HG03060 (cell line): Measurements from ENCODE around the gene ACOX1.

Source experiments
- ATAC-seq: cut with Tn5 transposase; IDR thresholded peaks from one replicate; pipeline ENCODE4 v1.9.1; 2021; ENCODE audit warnings: low read depth, moderate number of reproducible peaks; ENCODE audit not compliant: unreplicated experiment

The ACOX1 gene

DNA sequence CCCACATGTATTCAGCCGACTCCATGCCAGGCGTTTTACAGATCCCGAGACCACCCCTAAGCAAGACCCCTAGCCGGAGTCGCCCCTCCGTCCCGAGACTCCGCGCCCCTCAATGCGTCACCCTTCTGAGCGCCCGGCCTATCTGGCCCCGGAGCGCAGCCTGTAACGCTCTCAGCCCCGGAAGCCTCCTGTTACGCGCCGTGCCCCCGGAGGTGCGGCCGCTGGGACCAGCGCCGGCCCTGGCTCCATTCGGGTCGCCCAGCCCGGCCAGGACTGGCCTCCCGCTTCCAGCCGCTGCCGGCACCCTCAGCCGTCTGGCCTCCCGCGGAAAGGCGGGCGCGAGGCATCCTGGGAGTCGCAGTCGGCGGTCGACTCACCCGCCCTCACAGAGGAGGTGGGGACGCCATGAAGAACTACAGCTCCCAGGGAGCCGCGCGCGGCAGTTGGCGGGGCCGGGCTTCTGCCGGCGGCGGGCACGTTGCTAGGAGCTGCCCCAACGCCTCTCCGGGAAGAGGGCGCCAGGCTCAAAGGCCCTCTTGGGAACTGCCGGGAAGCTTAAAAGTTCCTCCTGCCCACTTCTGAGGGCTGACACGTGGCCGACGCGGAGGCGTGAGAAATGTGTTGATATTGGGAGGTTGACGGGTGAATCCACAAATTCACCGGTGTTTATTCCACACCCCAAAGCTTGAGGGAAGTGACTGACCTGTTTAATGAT is 38.1 kb downstream of the ACOX1 start, which contains the start of gene FBF1:
FBF1 (minus strand) TSS at position 316 of the 715 bp plus-strand sequence. CDS start 2,893 bp downstream, outside the sequence.
- ATAC-seq, result peak; percentile 79

DNA sequence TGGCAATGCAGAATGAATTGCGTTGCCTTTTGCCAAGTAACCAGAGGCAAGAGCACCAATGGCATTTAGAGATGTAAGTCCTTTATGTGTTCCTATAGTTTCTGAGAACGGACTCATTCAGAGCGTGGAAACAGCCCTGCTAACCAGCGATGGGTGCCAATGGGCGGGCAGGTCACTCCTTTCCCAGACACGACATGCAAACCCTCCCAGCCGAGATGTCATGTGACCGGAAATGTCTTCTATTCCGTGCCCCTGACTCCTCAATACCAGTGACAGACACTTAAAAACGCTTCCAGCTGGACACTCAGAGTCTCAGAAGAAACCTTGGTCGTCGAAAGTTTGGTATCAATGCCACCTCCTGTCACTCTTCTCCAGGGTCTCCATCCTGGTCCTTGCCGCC is 41.3 kb downstream of the ACOX1 start:
- no peak for ATAC-seq

DNA sequence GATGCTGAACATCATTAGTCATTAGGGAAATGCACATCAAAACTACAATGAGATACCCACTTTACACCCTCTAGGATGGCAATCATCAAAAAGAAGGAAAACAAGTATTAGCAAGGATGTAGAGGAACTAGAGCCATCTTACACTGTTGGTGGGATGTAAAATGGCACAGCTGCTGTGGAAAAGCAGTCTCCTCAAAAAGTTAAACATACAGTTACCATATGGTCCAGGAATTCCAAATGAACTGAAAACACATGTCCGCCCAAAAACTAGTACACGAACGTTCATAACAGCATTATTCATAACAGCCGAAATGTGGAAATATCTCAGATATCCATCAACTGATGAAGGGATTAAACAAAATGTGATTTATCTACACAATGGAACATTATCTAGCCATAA is 45.2 kb downstream of the ACOX1 start:
- ATAC-seq, result no peak

DNA sequence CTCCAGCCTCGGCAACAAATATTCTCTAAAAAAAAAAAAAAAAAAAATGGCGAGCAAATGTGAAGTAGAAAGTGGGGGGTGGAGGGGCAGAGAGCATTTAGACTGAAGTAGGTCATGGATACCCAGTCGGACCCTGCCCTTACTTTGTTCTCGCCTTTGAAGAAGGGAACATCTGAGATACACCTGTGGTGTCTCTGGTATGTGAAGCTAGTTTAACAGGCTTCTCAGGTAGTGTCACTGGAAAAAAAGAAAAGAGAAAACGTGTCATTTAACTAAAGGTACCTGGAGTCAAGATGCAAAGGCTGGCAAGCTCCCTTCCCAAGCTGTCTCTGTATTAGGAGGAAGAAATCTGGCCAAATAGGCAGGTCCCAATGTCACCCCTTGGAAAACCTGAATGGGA is 46.1 kb downstream of the ACOX1 start:
- no peak for ATAC-seq

DNA sequence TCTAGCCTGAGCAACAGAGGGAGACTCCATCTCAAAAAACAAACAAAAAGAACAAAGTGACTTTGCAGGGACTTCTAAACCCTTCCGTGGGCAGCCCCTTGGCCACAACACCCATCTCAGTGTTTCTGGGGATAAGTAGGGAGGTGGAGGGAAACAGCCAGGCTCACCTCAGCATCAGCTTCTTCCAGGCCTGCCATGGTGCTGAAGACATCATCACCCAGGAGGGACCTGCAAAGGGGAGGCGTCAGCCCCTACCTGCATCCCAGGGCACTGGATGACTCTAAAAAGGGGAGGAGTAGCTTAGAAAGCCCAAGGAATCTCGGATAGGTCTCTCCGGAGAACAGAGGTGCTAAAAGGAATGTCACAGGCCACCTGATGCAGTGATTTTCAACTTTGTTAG is 47.9 kb downstream of the ACOX1 start:
- ATAC-seq, result no peak

DNA sequence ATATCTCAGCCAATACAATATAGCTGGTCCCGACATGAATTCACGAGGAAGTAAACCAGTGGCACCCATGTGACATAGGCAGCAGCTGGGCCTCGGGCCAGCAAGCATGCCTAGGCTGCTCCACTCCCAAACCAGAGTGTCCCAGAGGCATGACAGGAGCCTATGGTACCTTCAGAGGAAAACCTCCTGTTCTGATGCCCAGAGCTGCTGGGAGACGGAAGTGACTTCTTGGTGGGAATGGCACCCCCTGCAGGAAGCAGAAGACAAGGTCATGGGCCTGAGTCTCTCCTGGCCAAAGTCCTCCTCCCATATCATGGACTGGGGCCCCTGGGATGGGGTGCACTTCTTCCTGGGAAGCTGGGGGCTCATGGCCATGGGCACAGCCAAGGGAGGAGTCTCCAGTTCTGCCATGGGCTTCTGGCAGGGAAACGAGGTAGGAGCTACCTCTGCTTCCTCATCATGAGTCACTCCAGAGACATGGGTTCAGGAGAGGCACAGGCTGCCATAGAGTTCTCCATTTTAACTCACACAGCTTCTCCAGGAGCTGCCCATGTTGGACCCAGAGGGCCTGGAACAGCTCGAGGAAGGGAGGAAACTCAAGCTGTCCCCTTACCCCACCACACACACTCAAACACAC is 51.6 kb downstream of the ACOX1 start:
- no peak for ATAC-seq

DNA sequence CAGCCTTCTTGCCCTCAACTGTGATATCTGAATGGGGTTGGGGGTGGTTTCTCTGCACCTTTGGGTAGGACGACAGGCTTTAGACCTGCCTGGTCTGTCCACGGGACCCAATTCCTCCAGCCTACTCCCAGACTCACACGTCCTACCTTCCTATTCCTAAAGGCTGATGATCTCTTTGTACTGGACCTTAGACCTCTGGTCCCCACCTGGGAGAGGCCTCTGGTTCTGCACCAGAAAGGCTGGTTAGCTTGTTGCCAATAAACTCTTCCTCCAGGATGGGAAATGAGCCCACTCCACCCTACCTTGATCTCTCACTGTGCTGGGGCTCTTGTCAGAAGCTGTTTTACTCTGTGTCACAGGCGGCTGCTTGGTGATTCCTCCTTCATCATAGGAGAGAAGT is 52.5 kb downstream of the ACOX1 start:
- ATAC-seq, result no peak

DNA sequence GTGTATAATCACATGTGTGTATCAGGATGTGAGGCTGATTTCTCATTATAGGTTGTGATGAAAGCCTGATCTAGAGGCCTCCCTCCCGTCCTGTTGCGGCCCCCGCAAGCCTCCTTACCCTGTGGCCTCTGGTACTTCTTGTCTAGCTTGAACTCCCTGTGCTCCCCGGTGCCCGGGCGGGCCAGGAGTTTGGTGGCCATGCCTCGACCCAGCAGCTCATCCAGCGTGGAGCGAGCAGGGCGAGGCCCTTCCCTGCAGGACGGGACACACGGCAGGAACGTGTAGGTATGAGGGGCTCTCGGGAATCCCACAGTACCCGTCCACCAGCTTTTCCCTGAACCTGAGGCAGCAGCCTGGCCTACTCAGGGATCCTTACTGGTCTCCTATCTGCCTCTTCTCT is 53.1 kb downstream of the ACOX1 start:
- ATAC-seq, result no peak

DNA sequence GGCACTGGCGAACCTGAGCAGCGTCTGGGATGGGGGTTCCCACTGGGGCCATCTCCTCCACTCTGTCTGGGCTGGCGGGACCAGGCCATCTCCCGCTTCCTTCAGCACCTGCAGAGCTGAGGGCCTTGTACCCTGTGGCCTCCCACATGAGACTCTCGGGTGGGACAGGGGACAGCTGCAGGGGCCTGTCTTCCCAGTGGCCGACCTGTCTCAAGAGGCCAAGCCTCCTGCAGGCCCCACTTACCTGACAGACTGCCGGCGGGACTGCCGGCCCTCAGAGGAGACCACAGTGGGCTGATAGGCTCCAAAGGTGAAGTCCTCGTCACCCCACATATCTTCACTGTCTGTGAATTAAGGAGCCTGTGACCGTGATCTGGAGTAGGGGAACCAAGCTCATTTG is 53.9 kb downstream of the ACOX1 start:
- ATAC-seq, result no peak

DNA sequence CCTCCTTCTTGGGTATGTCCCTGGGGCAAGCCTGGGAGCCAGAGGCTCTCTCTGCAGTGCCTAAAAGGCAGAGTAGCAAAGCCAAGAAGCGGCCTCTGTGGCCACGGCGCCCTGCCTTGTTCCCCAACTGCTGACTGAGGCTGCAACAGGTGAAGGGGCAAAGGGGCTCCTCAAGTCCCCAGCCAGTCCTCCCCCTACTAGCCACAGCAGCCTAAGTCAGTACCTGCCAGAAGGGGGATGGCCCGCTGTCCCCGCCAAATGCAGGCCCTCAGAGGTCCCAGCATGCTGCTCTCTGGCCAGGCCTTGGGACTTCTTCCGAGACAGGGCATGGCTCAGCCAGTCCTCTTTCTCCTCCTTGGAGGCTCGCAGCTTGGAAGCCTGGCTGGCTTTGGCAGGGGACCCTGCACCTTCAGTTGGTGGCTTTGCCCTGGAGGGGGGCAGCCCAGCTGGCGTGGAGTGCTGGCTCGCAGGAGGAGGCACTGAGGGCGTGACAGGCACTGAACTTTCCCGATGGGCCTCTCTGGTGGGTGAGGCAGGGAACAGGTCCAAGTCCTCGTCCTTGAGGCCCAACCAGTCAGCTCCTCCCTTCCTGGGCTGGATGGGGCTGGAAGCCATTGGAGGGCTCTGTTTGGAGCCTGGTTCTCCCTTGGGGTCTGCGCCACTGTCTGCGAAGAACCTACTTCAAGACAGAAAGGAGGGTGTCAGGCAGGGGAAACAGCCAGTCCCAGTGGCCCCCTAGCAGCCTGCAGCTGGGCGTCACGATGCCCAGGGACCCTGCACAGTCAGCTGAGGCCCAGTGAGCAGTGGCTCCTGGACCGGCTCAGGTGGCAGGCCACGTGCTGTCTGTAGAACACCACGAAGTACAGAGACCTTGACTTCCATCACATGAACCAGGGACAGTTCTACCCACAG is 55.7 kb downstream of the ACOX1 start:
- no peak for ATAC-seq

DNA sequence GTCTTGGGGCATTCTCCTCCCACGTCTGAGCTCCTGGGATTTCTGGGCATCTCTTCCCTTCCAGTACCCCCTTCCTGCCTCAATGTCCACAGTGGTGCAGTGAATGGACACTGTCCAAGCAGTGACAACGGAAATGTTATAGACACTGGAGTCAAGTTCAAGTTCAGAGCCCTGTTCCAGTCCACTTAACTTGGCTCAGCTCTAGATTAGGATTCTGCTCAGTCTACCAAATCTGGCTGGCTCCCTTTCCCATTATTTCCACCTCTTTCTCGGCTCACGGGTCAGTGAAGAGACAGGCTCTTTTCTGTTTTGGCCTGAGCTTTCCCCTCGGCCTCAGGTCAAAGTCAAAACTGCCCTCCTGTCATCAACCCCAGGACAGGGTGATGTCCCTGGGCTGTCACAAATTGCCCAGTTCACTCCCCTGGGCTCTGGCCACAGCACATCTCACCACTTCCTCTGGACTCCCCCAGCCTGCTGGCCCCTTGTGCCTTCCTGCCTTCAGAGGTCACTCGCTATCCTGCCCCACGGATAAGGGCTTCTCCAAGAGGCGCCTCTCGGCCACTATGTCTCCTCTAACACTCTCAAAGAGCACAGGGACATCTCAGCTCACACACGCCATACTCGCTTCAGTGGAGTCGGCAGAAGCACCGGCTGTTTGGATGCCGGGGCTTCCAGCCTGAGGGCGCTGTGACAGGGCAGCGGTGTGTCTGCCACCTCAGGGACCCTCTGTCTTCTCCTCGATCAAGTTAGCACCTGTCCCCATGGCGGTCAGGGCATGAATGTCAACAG is 56.6 kb downstream of the ACOX1 start:
- no peak for ATAC-seq

DNA sequence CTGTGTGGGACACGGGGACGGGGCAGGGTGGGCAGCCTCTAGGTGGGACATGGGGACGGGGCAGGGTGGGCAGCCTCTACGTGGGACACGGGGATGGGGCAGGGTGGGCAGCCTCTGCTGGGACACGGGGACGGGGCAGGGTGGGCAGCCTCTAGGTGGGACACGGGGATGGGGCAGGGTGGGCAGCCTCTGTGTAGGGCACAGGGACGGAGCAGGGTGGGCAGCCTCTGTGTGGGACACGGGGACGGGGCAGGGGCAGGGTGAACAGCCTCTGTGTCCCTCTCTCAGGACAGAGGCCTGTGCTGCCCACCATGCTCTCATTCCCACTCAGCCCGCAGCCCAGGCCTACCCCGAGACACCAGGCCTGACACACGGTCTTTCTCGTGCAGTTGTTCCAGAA is 57.4 kb downstream of the ACOX1 start:
- no peak for ATAC-seq

DNA sequence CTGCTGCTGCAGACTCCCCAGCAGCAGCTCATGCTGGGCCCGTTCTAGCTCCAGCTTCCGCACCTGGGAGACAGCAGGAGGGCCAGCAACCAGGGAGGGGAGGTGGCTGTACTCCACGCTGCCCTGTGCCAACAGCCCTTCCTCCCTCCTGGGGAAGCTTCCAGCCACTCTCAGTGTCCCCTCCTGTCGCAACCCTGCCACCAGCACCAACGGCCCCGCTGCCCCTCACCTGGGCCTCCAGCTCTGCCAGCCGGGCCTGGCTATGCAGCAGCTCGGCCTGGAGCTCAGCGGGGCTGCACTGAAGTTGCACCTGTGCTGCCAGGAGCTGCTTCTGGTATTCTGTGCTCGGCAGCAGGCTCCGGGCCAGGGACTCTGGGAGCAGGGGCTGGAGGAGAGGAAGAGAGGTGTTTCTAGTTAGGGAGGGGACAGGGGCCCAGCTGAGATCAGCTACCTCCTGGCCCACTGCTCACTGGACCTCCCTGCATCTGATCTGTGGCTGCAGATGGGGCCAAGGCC is 58.9 kb downstream of the ACOX1 start:
- no peak for ATAC-seq

DNA sequence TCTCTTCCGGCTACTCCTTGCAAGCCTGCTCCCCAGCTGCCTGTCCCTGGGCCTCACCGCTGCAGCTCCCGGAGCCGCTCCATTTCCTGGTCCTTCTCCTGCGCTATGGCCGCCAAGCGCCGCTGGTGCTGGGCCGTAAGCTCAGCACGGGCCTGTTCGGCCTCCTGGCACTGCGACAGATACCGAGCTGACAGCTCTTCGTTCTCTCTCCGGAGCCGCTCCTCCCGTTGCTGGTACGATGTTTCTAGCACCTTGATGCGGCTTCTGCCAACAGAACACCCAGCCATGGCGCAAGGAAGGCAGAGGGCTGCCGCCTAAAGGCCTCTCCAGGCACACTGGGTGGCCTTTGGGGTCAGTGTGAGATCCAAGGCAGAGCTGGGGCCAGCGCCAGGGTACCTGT is 59.4 kb downstream of the ACOX1 start:
- no peak for ATAC-seq

DNA sequence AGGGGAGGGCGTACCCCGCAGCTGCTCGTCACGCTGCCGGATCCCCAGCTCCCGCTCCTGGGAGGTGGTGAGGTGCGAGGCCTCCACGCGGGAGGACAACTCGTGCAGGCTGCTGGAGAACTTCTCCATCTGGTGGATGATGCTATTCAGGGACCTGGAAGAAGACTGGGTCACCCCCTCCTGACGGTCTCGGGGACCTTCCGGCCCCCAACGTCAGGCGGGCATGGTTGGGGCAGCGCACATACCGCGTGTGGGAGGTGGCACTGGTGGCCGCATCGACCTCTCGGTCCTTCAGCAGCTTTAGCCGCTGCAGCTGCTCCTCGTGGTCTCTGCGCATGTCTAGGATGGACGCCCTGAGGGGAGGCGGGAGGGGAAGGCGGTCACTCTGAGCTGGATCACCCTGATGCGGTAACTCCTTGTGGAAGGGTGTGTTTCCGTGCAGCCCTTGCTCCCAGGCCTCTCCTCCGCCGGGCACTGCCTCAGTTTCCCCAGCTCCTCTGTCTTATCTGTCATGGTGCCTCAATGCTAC is 61.0 kb downstream of the ACOX1 start:
- no peak for ATAC-seq

DNA sequence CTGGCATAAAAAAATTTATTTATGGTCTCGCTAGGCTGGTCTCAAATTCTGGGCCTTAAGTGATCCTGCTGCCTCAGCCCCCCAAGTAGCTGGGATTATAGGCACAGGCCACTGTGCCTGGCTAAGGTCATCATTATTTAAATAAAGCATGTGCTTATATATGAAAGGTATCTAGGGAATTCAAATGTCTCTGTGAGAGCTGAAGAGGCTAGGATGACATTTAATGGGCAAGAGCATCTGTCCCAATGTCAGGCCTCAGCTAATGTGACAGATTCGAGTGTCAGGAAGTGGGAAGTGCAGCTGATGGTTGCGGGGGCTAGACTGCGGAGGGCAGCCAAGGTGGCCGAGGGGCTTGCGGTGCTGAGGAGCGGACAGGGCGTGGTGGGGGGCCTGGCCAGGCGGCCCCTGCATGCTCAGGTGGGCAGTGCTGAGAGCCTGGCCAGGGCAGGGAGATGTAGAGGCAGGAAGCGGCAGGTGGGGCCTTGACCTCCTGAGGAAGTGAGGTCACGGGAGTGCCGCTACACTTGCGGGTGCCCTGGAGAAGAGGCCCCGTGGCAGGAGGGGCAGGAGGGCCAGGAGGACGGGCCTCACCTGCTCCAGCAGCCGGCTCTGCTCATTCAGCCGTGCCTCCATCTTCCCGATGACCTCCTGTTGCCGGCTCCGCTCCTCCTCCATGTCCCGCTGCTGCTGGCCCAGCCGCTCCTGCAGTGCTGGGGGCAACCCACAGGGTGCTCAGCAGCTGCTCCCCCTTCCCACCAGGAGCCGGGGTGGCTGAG is 61.6 kb downstream of the ACOX1 start:
- ATAC-seq, result no peak

DNA sequence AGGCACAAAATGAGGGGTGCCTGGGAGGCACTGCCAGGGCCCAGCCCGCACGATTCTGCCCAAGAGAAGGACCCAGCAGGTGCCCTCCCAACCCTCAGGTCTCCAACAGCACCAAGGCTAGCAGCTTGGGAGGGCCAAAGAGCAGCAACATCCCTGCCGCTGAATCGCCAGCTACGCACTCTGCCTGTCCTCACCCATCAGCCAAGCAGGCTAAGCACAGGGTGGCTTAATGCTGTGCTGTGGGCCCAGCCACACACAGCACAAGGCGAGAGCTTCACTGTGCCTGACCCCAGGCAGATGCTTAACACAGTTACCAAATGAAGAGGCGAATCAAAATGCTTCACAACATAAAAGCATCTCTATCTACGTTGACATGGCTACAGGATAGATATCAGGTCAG is 63.7 kb downstream of the ACOX1 start:
- no peak for ATAC-seq

DNA sequence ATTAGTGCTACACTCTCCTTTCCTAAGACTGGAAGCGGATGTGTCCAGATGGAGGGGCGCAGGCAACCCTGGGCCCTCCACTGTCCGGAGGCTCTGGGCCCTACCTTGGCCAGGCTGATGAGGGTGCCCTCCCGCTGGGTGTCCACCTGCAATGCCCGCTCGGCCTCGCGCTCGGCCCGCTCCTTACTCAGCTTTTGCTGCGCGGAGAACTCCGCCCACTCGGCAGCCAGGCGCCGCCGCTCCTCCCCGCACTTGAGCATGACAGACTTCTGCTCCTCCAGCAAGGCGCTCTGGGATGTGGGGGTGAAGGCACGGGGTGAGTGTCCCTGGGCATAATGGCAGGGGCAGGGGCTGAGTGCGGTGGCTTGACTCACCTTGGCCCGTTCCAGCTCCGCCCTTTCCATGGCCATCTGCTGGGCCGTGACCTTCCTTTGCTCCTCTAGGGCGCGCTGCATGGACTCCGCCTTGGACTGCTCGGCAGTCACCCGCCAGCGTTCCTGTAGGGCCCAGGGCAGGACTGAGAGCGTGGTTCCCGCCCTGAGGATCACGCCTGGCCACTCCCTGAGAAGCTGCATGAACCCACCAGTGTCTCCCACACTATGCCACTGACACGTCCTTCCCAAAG is 64.2 kb downstream of the ACOX1 start:
- ATAC-seq, result no peak
